HG03066 (cell line): ENCODE measurements around the gene SOSTDC1.
"Not testable (repeated sequence)": the region's sequence is repeated elsewhere in the genome, so short reads cannot be mapped to it uniquely, and the experiment has no call there.

Experiments used
- ATAC-seq: cut with Tn5 transposase; IDR thresholded peaks from one replicate; pipeline ENCODE4 v1.9.1; 2021; ENCODE audit warnings: low read depth; ENCODE audit not compliant: unreplicated experiment

SOSTDC1 gene, protein sequence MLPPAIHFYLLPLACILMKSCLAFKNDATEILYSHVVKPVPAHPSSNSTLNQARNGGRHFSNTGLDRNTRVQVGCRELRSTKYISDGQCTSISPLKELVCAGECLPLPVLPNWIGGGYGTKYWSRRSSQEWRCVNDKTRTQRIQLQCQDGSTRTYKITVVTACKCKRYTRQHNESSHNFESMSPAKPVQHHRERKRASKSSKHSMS

DNA sequence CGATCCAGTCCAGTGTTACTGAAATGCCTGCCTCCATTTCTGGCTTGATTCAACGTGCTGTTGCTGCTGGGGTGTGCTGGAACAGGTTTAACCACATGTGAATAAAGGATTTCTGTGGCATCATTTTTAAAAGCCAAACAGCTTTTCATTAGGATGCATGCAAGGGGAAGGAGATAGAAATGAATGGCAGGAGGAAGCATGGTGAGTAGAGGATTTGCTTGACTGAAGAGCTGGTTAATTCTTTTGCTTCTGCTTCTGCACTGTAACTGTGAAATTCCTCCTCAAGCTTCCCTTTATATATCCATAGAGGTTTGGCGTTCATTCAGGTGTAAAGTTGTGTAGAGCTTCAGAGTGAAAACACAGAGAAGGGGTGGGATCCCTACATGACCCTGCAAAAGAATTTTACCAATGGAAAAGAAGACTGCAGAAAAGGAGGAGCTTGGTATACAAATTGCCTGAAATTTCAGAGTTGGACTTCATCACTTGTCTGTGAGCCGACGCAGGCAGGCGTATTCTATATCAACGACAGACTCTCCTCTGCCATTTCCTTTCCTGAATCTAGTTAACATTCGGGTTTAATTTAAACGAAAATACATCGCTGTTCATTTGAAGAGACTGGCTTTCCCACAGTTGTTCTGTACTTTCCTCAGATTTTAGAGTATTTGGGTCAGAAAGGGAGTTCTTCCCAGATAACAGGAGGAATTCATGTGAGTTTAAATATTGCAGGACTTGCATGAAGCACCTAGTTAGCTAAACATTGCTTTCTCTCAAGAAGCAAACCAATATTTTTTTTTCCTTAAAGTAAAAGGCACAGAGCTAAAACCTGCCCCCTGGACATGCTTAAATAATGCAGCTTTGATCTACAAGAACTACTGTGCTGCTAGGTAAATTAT, at the start of gene SOSTDC1:
SOSTDC1 (minus strand) TSS at position 270 of the 893 bp plus-strand sequence; CDS start at position 200, 70 bp downstream.
- no peak for ATAC-seq

DNA sequence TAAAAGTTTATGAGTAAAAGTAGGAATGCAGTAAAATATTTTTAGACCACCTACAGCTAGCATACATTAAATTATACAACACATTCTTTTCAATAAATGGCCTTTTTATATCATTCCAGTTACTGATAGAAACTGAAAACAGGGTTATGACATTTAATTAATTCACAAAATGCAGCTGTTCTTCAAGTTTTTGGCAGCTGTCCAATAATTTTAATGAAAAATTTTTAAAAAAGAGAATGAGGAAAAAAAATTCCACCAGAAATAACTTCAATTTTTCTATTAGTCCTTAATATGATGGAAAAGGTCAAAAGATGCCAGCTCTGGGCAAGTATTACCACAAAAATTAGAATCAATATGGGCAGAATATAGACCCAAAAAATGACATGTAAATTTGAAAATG, 49.2 kb upstream of the SOSTDC1 start:
- ATAC-seq, result no peak

DNA sequence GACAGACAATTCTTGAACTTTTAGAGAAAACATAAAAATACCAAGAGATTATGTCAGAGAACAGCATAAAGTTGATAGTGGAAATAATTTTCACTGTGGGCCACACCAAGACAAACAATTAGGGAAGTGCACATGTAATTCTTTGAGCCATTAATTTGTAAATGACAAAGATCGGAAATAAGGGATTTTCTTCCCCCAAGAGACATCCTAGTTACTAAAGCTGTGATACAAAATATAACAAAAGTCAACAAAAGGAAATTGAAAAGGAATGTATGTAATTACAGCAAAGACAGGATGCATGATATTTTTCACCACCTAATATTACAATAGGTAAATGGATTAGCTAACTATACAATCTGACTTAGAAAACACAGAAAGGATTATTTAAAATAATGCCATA, 48.7 kb upstream of the SOSTDC1 start:
- ATAC-seq, result no peak

DNA sequence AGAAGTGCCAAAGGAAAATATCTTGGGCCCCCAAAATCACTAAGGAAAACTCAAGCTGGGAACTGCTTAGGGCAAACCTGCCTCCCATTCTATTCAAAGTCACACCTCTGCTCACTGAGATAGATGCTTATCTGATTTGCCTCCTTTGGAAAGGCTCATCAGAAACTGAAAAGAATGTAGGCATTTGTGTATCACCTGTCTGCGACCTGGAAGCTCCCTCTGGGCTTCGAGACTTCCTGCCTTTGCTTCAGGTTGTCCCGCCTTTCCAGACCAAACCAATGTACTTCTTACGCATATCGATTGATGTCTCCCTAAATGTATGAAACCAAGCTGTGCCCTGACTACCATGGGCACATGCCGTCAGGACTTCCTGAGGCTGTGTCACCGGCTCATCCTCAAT, 46.6 kb upstream of the SOSTDC1 start:
- no peak for ATAC-seq

DNA sequence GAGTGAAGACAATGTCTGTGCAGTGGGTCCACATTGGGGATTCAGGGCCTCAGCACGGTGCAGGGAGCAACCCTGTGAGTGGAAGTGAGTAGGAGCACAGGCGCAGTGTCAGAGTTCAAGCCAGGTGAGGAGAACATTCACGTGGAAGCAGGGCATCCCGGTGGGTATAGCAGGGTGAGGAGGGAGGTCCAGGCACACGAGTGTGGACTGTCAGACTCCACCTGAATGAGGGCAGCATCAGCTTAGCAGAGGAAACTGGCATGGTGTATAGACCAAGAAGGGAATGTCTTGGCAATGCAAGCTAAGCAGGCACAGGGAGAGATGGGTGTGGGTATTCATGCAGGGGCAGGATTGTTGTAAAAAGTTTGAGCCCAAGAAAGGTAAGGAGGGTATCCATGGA, 45.8 kb upstream of the SOSTDC1 start:
- no peak for ATAC-seq

DNA sequence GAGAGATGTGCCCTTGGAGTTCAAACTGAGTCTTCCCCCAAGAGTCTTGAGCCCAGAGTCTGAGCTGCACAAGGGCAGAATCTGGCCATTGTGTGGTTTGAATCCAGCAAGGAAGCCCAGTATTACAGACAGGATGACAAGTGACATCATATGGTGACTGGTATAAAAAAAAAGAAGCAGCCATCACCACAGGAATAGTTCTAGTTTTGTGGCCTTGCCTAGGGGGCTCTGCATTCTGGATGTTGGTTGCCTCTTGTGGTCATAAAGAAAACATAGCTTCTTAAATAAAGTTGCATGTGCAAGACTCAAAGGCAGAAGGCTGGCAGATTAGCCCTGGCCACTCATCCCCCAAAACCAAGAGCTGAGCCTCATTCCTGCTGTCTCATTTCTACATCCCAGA, 44.3 kb upstream of the SOSTDC1 start:
- ATAC-seq, result no peak

DNA sequence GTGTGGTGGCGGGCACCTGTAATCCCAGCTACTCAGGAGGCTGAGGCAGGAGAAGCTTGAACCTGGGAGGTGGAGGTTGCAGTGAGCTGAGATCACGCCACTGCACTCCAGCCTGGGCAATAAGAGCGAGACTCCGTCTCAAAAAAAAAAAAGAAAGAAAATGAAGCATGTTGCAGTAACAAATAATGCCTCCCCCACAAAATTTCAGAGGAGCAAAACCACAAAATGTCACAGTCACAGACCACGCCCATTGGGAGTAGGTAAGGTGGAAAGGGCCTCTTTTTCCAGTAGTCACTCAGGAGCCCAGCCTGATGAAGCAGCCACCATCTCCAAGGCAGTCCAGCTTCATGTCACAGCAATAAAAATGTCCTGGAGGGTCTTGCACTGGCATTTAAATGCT, 40.9 kb upstream of the SOSTDC1 start:
- ATAC-seq, result not testable (repeated sequence)

DNA sequence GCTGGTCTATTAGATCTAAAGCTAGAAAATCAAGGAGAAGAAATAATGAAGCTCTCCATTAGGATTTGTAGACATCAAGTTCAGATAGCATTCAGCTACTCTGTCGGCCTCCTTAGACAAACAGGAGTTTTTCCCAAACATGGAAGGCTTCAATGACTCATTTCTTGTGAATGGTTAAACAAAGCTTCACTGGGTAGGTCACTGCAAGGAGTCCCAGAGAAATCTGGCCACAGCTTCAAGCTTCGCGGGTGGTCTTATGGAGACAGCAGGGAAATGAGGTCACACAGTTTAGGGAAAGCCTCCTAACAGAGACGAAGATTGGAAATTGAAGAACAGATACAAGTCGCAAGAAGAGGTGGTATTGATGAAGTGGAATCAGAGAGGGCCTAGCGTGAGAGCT, 38.5 kb upstream of the SOSTDC1 start:
- no peak for ATAC-seq

DNA sequence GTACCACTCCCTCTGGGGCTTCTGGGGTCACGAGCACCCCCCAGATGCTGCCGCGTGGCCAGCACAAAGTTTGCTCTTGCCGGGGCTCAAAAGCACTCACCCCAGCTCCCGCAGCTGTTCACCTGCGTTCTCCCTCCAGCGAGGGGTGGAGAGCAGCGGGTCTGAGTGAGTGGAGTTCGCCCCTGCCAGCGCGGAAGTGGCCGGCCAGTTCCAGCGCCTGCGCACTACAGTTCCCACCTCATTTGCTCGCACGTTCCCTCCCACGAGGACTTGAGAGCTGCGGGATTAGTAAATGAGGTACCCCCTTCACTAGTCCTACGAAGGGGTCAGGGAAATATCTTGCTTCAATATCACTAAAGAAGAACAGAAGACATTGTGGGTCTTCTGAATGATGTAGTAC, 36.8 kb upstream of the SOSTDC1 start:
- ATAC-seq, result no peak

DNA sequence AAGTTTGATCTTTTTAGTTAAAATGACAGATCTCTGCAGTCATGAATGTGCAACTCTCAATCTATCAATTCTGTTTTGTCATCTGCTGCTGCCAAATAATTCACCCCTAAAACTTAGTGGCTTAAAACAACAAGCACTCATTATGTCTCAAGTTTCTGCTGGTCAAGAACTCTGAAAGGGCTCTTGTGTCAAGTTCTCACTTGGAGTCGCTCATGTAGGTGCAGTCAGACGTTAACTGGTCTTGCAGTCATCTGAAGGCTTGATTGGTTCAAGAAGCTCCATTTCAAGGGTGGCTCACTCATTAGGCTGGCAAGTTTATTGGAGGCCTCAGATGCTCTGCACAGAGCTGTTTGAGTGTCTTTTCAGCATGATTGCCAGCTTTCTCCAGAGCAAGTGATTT, 32.6 kb upstream of the SOSTDC1 start:
- ATAC-seq, result no peak

DNA sequence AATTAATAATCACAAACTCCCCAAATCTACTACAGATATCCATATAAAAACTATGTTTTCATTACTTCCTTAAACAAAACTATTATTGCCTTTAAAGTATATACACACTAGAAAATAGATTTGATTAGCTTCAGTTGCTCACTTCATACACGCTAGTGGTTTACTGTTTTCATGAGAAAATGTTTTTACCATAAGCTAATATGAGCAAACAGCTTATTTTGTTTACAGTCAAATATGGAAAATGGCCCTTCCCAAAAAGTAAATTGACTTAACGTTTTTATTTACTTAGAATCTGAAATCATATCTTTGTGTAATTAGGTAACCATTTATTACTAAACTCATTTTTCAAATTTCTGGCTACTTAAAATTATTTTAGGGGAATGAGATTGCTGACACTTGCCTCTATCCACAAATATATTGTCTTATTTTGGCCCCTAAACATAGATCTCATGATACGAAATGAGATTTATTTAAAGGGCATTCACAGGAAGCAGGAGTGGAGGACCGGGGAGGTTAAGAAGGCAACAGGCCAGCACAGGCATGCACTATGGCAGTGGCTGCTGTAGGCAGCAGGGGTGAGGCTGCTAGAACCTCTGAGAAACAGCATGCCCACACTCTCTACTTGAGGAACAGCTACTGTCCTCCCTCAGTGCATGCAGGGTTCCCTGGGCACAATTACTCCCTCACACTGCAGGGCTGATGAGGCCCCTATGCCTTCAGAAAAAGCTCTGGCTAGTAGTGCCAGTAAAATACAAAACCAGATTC, 29.6 kb upstream of the SOSTDC1 start:
- no peak for ATAC-seq

DNA sequence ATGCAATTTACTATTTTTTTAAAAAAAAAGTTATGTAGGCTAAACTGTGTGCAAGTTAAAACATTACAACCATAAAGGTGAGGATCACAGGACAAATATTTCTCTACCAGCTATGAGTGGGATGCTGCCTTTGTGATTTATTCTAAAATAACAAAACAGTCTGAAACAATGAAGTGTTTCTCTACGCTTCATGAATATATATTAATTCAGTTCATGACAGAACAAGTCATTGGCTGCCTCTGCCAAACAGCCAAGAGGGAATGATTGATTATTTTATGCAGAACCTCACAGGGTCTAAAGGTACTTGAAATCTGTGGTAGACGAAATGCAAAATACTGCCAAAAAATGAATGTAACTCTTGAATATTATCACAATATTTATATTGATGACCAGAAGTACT, 29.0 kb upstream of the SOSTDC1 start:
- no peak for ATAC-seq

DNA sequence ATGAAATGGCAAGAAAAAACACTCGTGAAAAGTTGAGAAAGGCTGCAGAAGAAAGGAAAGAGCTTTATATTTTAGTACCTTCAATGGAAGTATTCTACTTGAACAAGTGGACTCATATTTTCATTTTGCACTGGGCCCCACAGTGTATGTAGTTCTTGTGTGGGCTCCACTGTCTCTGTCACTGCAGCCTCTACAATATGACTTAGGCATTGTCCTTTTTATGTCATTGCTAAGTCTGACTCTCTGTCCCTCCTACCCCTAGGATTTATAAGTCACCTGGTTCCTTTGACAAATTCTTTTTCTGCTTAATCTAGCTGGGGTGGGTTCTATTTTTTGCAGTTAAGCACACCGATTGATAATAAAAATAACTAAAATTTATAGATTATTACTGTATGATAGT, 27.7 kb upstream of the SOSTDC1 start:
- no peak for ATAC-seq

DNA sequence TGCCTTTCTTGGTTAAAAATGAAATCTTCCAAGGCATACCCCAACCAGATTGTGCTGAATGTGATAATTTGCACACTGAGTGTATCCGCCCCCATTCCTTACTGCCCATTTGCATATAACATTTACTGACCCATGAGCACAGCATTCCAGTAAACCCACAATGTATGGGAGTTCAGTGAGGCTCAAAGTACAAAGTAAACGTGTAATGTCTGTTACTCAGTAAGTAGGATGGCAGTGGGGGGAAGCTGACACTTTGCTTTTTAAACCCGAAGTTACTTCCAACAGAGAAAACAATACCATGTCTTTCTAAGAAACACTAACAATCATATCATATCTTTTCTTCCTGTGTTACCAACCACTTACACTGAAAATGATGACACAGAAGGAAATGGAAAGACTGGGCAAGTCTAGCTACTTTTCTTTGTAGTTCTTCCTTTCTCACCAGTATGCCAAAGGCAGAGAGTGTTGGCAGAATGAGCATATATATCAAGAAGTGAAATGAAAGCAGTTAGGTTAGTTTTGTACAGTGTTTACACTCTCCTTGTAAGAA, 27.1 kb upstream of the SOSTDC1 start:
- ATAC-seq, result no peak

DNA sequence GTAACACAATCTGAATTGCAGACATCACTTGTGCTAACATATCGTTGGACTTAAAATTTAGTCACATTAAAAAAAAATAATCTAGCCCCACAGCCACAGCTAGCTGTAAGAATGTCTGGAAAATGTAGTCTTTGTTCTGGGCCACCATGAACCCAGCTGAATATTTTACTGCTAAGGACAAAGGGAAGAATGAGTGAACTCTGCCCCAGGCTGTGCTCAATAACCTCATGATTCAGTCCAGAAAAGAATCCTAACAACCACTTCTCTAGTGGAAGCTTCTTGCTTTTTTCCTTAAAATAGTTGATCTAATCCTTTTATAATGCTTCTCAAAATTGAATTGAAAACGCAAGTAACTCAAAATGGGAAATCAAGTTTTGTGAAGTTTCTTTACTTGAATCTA, 25.6 kb upstream of the SOSTDC1 start:
- no peak for ATAC-seq

DNA sequence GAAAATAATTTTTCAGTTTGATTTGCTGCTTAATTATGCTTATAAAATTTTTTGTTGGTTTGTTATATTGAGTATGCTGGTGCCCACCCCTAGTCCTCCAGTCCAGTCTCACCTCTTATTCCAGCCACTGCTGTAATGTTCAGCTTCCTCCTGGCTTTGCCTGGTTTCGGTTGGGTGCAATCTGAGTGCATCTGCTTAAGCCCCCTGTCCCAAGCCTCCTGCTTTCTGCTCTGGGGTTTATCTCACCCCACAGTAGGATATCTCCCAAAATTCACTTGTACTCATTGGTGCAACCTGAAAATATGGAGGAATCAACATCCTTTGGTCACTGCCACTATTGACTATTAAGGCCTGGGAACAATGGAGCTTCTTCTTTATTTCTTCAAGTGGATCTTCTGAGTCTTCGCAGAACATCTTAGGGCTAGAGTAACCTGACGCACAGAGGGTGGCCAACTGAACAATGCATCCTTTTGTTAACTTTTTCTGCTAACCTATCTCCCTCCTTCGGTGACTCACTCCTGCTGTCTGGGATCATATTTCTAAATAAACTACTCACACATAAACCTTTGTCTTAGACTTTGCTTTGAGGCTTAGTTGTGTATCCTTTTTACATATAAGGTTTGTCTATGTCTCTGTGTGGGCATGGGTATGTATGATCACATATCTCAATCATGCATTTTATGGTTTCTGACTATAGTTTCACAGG, 19.1 kb upstream of the SOSTDC1 start:
- no peak for ATAC-seq

DNA sequence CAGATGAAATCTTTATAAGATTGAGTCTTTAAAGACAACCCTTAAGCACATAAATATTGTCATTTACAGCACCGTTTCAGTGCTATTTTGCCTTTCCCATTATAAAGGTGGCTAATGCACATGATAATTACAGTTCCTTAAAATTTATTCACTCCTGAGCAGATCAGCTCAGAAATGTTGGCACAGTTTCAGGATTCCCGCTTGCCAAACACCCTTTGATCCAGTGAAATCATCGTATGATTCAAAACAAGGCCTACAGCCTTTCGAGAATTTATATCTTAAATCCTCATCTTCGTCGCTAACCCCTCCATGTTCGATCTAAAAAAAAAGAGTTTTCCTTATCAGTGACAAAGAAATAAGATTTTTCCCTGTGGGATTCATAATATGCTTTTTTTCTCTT, 14.1 kb upstream of the SOSTDC1 start:
- ATAC-seq, result no peak

DNA sequence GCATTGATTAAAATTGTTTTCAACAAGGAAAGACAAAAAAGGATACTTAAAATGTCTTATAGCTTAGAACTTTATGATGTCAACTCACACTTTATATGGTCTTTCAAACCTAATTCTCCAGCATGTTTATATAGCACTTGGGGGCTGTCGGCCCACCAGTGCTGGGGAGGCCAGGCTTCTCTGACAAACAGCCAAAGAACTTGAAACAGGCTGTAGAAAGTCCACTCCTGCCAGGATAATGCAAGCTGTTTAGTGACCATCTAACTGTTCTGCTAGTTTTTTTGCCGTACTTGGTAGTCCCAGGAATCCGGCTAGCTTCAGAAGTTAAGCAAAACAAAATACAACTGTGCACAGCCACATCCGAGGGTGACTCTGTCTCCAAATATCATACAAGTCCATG, 13.6 kb upstream of the SOSTDC1 start:
- no peak for ATAC-seq

DNA sequence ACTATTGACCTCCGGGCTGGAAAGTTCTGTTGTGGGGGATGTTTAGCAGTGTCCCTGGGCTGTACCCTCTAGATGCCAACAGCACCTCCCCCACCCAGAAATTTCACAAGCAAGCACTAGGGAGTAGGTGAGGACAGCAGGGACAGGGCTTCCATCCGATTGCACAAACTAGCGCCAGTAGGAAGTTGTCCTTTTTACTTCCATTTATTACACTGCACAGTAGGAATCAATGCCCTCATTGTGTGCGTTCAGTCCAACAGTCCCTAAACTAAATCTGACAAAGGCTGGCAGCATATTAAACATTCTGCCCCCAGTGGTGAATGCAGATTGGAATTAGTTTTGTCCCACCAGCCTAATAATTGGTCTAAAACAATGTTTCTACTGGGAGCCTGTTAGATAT, 6.4 kb upstream of the SOSTDC1 start:
- no peak for ATAC-seq

DNA sequence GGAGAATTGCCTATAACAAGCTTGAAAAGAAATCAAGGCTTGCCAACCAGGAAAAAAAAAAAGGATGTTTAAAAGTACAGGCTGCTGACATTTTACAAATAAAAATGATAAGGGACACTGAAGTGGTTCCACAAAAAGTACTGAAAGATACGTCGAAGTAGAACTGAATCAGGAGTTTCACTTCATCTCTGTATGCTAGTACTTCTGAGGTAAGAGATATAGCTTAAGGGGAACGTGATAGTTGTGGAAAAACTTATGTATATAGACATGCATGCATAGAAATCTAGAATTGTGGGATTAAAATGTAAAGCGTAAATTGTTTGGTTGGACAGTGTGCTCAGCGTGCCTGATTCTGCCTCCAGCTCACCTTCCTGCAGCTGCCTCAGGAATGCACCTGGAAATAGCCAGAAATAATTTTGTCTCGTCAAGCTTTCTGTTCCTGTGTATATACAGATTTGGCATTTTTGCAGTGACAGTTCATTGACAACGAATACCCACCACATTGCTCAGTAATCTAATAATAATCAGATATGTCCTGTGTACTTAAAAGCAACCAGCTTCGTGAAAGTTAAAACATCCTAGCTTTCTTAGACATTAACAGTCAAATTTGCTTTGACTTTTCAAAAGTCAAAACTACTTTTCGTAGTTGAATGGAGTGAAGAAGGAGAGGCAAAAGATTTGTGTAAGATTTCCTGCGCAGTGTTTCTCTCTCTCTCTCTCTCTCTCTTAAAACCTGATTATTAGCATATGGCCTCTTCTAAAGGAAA, 1.4 kb downstream of the SOSTDC1 start:
- ATAC-seq, result no peak
